Endothelial cell of umbilical vein (primary cell): ENCODE results near the gene BTAF1. TPM values are rescaled to one million over a fixed set of nuclear protein-coding genes. Genes with fewer than 3 reads are reported as not detected.

Experiments
- BruUV-seq: library from RNA; stranded (reverse); fragments of 400-500 nt; replicated peaks from 2 replicates; lab custom pipeline; 2021; lab: Mats Ljungman, UMichigan
- CTCF ChIA-PET: fragments of 300-600, 350-600 bp; sonication (Branson Sonifier 250); formaldehyde crosslinking; loops from one replicate; lab custom pipeline; 2021; ENCODE audit warnings: antibody characterized with exemption, inconsistent platforms; lab: Charles Lee
- POLR2A ChIA-PET: fragments of 300-600, 350-600 bp; sonication (Branson Sonifier 250); formaldehyde crosslinking; loops from one replicate; lab custom pipeline; 2021; ENCODE audit warnings: antibody characterized with exemption, inconsistent platforms; lab: Charles Lee
- DNase-seq: peaks from one replicate; pipeline ENCODE4 v3.0.0-alpha.2; 2011; ENCODE audit warnings: low read depth, low spot score
- FAIRE-seq: peaks from 2 replicates; lab custom pipeline; 2011; peaks lifted over from hg19 to GRCh38; lab: Jason Lieb, UNC
- H2AFZ ChIP-seq: 2 replicates; pipeline ENCODE4 v1.6.0; 2012; ENCODE audit warnings: low read depth, low read length, control low read depth, inconsistent platforms
- H3K27ac ChIP-seq: 2 replicates; pipeline ENCODE4 v1.5.1; 2011; ENCODE audit warnings: low read depth, mild to moderate bottlenecking, control low read depth, low read length, moderate library complexity; ENCODE audit not compliant: insufficient read depth
- H3K27me3 ChIP-seq, 2 experiments: 2 replicates each; pipeline versions ENCODE4 v1.6.0 to v1.6.1; 2011; ENCODE audit warnings: low read length in 2 of 2, mixed read lengths in 1 of 2; ENCODE audit not compliant: control insufficient read depth in 2 of 2, insufficient read depth in 2 of 2
- H3K36me3 ChIP-seq, 2 experiments: 2 replicates in 1 of 2; 3 replicates in 1 of 2; pipeline ENCODE4 v1.5.1; 2011; ENCODE audit warnings: low read length in 2 of 2, mild to moderate bottlenecking in 1 of 2, moderate library complexity in 1 of 2; ENCODE audit not compliant: control insufficient read depth in 2 of 2, insufficient read depth in 2 of 2; ENCODE audit errors: extremely low read depth in 1 of 2
- H3K4me1 ChIP-seq: 3 replicates; pipeline ENCODE4 v1.5.1; 2011; ENCODE audit warnings: mild to moderate bottlenecking, low read length; ENCODE audit not compliant: control insufficient read depth, insufficient read depth; ENCODE audit errors: extremely low read depth
- H3K4me2 ChIP-seq: 2 replicates; pipeline ENCODE4 v1.6.1; 2011; ENCODE audit warnings: low read length, control low read depth, mixed read lengths; ENCODE audit not compliant: insufficient read depth
- H3K4me3 ChIP-seq, 3 experiments: fragments of 200-600 bp in 1 of 3; sonication (generic), shearing (Covaris generic) in 1 of 3; replicated peaks in 1 of 3; 2 replicates each; pipeline ENCODE4 v1.5.1; 2011 to 2016; ENCODE audit warnings: control low read depth in 3 of 3, low read length in 3 of 3, mild to moderate bottlenecking in 2 of 3, inconsistent platforms in 1 of 3, low read depth in 1 of 3, moderate library complexity in 1 of 3; ENCODE audit not compliant: insufficient read depth in 1 of 3
- H3K79me2 ChIP-seq: 2 replicates; pipeline ENCODE4 v1.6.0; 2012; ENCODE audit warnings: low read length, inconsistent platforms; ENCODE audit not compliant: control insufficient read depth, insufficient read depth
- H3K9ac ChIP-seq: replicated peaks from 2 replicates; pipeline ENCODE3; 2011; ENCODE audit warnings: low read length, control low read depth; ENCODE audit not compliant: insufficient read depth; ENCODE audit errors: extremely low read depth
- H3K9me1 ChIP-seq: replicated peaks from 3 replicates; pipeline ENCODE4 v1.6.0; 2011; ENCODE audit warnings: mild to moderate bottlenecking, low read length; ENCODE audit not compliant: control insufficient read depth, insufficient read depth; ENCODE audit errors: extremely low read depth
- H3K9me3 ChIP-seq: replicated peaks from 2 replicates; pipeline ENCODE4 v1.5.1; 2012; ENCODE audit warnings: low read length, inconsistent platforms; ENCODE audit not compliant: control insufficient read depth, insufficient read depth
- H4K20me1 ChIP-seq: replicated peaks from 2 replicates; pipeline ENCODE3; 2011; ENCODE audit warnings: mild to moderate bottlenecking, low read length; ENCODE audit not compliant: control insufficient read depth, insufficient read depth; ENCODE audit errors: extremely low read depth
- CTCF ChIP-seq, 2 donors: IDR thresholded peaks; 1 replicate in 1 of 2; 2 replicates in 1 of 2; pipeline ENCODE4 v1.5.1; 2011; ENCODE audit warnings: low read length in 2 of 2, mild to moderate bottlenecking in 2 of 2, moderate library complexity in 2 of 2, control low read depth in 1 of 2, inconsistent platforms in 1 of 2, low read depth in 1 of 2; ENCODE audit not compliant: insufficient read depth in 1 of 2; ENCODE audit errors: extremely low read depth in 1 of 2
- EZH2 ChIP-seq: IDR thresholded peaks from 2 replicates; pipeline ENCODE4 v1.6.1; 2012; ENCODE audit warnings: borderline replicate concordance, low read depth, mild to moderate bottlenecking, moderate library complexity, low read length, inconsistent platforms; ENCODE audit not compliant: severe bottlenecking
- FOS ChIP-seq: IDR thresholded peaks from 2 replicates; pipeline ENCODE4 v1.6.1; 2011; ENCODE audit warnings: mild to moderate bottlenecking, low read length, moderate library complexity, borderline replicate concordance; ENCODE audit not compliant: insufficient read depth
- GATA2 ChIP-seq: IDR thresholded peaks from 2 replicates; pipeline ENCODE4 v1.7.0; 2011; ENCODE audit warnings: low read depth, mild to moderate bottlenecking, moderate library complexity, mixed read lengths, low read length; ENCODE audit not compliant: insufficient read length, insufficient read depth
- JUN ChIP-seq: IDR thresholded peaks from 2 replicates; pipeline ENCODE4 v1.6.1; 2011; ENCODE audit warnings: borderline replicate concordance, low read depth; ENCODE audit not compliant: insufficient read length, insufficient read depth
- MAX ChIP-seq: IDR thresholded peaks from 2 replicates; pipeline ENCODE4 v1.6.1; 2011; ENCODE audit not compliant: insufficient read depth, insufficient read length
- MYC ChIP-seq: IDR thresholded peaks from one replicate; pipeline ENCODE4 v1.6.1; 2011; ENCODE audit warnings: mild to moderate bottlenecking, low read depth, low read length
- POLR2A ChIP-seq: IDR thresholded peaks from 2 replicates; pipeline ENCODE4 v1.6.1; 2012; ENCODE audit warnings: low read depth, mild to moderate bottlenecking, control low read depth, low read length
- POLR2AphosphoS5 ChIP-seq: IDR thresholded peaks from 2 replicates; pipeline ENCODE4 v1.6.1; 2012; ENCODE audit warnings: low read depth, mild to moderate bottlenecking, control low read depth, low read length, moderate library complexity; ENCODE audit not compliant: insufficient read depth
- dilution Hi-C: fragments of 300-500 bp; cut with MboI; formaldehyde crosslinking; loops from one replicate; pipeline ENCODE4 v1.15.0; 2019; ENCODE audit warnings: low sequenced_read_pairs; ENCODE audit not compliant: extremely low pct_ligation_motif_present
- intact Hi-C: fragments of 100-400 bp; cut with micrococcal nuclease; formaldehyde crosslinking; loops from one replicate; pipeline ENCODE4 v1.10.0; 2022
- polyA plus RNA-seq, 4 experiments: library from polyadenylated mRNA; depleted of rRNA in 3 of 4; stranded (reverse) in 3 of 4; unstranded in 1 of 4; fragments of >200 nt; gene quantifications; 2 replicates each; pipeline versions ENCODE4 v1.2.1 to v1.2.3, GENCODE V29; 2011 to 2012; ENCODE audit warnings: missing spikeins in 1 of 4
- total RNA-seq: library from RNA; stranded (reverse); gene quantifications from 2 replicates; pipeline ENCODE4 v1.2.3, GENCODE V29; 2021

The BTAF1 gene
- total and polyA plus RNA-seq, 2 donors (not counting 3 experiments of a cell fraction or from before 2014, with no cell fraction given): 9.9 to 23.1 TPM

- H3K9ac ChIP-seq: no peak overlapping the region
- peaks cover 1 to 16% of the 10 kb centered on the region in 2 experiments for H3K36me3 ChIP-seq
These were observed 31.5 kb downstream of the BTAF1 start for GRCh38 chr10:91955114-91955513.

More at GRCh38 chr10:91955114-91955513, 31.5 kb downstream of the BTAF1 start:
- FAIRE-seq: no peak
- no peaks in the 10 kb centered on the region for H3K9me1 ChIP-seq
- no peak overlapping the region for H2AFZ ChIP-seq
- dilution Hi-C loops (no loop called here), intact Hi-C loops (no loop called here)
- TF ChIP-seq CTCF (IDR thresholded peaks at IDR 0.05; ENCODE audit: extremely low read depth in 1 of 2, insufficient read depth in 1 of 2, low read depth in 1 of 2, low read length in 2 of 2) (no peak), FOS (no peak), POLR2A (no peak), GATA2 (no peak), MYC (no peak), POLR2AphosphoS5 (no peak), EZH2 (no peak), JUN (no peak), MAX (no peak)
- CTCF ChIA-PET: interaction anchor here (0.6 kb wide), 1 partner anchor 44 kb away, joined by 3 read pairs; no protein-coding TSS in a partner anchor
- BruUV-seq: no TSS peak
- no peaks in the 10 kb centered on the region for H4K20me1 ChIP-seq
- no peaks in the 10 kb centered on the region for H3K9me3 ChIP-seq
- POLR2A ChIA-PET: no interaction called here
- H3K27ac ChIP-seq: no peak overlapping the region
- no peak overlapping the region for H3K4me3 ChIP-seq
- H3K79me2 ChIP-seq: peaks cover 2% of the 10 kb centered on the region
- DNase-seq: no peak
- H3K4me2 ChIP-seq: no peak overlapping the region
- H3K27me3 ChIP-seq: no peaks in the 10 kb centered on the region
- H3K4me1 ChIP-seq: no peaks in the 10 kb centered on the region
